OCI-LY7 (cell line): ENCODE measurements around the gene CNOT11.

Experiments
- CTCF ChIP-seq: fragments of 200-600 bp; sonication (generic); conservative IDR thresholded peaks from 2 replicates; pipeline ENCODE4 v1.5.1; 2014; ENCODE audit warnings: mild to moderate bottlenecking, antibody characterized with exemption, low read length, moderate library complexity, mixed read lengths
- EZH2phosphoT487 ChIP-seq: fragments of 200-600 bp; sonication (generic); IDR thresholded peaks from 2 replicates; pipeline ENCODE4 v1.6.1; 2018; ENCODE audit warnings: low read depth, borderline replicate concordance, mild to moderate bottlenecking, mixed run types, antibody characterized with exemption, low read length, moderate library complexity, mixed read lengths

GRCh38 chr2:101234169-101234938, 18.3 kb upstream of the CNOT11 start:
- TF ChIP-seq CTCF = no peak
- TF ChIP-seq EZH2phosphoT487 = no peak
